DMS79 treated with DMSO at 0.1 percent for 48 hours (cell line): Measurements from ENCODE around the gene WFDC5.
"Not testable (repeated sequence)": the region's sequence is repeated elsewhere in the genome, so short reads cannot be mapped to it uniquely, and the experiment has no call there.

Source experiments
- DNase-seq: peaks from one replicate; lab custom pipeline; 2025; lab: John Stamatoyannopoulos, UW

Gene WFDC5

GRCh38 chr20:45087814-45088213 is 27.2 kb downstream of the WFDC5 start:
- no peak for DNase-seq

DNA sequence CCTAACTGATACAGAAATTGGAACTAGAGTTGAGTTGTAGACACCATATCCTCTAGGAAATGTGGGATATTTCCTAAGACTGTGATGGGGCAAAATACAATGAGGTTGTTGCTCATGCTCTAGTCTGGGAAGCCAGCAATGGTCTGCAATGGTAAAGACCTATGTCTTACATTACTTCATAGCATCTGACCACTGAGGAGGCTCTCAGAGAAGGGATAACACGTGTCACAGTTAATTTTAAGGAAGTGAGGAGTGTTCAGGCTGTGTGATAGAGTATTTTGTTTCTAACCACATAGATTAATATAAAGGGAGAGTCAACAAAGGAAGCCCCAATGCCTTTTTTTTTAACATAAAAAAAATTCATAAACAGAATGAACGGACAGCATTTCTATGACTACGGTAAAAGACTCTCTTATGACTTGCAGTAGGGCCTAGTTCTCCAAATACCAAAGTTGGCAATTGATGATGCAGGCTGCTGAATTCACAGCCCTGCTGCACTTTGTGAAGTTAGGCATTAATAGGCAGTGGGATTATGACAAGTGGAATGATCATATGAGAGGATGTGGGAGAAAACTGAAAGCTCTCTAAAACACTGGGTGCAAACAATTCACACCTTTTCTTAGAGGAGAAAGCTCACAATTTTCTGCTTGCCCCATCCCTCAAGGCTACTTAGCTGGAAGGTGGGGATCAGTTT is 27.7 kb downstream of the WFDC5 start:
- no peak for DNase-seq

DNA sequence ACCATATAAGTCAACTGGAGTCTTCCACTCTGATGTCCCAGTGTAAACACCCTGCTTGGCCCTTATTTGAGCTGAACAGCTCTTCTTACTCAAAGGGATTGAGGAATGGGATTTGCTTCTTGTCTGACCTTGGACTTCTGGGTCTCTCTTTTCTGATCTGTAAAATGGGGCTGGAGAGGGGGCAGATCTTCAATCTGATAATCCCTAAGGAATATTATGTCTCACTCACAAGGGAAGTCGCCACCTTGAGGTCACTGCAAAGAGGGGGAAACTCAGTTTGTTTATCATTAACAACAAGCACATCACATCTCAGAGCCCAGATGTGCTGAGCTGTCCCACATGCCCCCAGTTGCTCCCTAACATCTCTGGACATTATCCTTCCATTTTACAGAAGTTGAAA is 29.1 kb downstream of the WFDC5 start:
- no peak for DNase-seq

DNA sequence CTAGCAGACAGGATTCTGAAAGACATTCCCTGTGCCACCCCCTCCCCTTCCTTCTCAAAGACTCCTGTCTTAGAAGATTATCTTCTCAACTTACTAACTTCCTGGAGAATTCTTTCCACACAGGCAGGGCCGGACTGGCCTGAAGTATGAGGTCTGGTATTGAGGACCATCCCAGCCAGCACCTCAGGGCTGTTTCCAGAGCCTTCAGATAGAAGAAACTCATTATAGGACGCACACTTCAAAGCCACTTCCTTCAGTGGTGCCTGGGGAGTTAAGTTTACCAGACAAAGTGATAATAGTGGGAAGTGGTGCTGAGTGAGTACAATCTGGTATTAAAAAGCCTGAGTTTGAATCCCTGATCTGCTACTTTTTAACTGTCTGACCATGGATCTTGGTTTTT is 29.7 kb downstream of the WFDC5 start:
- DNase-seq, result no peak

GRCh38 chr20:45083127-45083526 is 31.8 kb downstream of the WFDC5 start:
- no peak for DNase-seq

DNA sequence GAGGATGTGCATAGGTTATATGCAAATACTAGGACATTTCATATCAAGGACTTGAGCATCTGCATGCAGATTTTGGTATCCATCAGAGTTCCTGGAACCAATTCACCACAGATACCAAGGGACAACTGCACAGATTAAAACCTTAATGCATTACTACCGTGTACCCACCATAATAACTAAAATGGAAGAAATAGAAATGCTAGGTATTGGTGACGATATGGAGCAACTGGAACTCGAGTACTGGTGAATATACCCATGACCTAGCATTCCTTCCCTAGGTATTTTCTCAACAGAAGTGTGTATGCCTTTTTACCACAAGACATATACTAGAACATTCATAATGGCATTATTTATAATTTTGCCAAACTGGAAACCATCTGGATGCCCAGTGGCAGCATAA is 32.5 kb downstream of the WFDC5 start:
- no peak for DNase-seq

DNA sequence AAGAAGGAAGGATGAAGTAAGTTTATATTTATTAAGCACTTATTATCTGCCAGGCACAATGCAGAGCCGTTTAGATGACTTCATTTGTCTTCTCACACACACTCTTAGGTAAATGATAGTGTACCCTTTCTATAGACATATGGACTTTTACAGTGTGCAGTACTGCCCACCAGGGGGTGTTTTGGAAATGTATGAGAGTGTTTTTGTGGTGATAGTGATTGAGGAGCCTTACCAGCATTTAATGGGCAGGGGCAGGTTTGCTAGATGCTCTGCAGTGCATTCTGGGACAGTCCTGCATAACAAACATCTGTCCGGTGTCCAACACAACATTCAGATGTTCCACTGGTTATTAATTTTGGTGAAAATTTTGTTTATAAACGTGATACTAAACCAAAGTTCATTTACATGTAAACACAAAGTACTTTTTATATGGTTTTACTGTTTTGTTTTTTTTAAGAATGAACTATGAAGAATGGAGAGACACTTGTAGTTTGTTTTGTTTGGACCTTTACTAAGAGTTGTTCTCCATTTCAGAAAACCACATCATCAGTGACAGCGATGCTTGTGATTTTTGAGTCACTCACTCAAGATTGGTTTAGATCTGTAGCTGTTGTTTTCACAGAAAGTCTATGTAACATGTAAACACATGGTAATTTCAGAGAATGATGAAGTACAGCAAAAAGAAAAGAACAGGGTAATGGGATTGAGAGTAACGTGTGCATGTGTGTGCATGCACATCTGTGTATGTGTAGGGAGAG is 33.9 kb downstream of the WFDC5 start:
- no peak for DNase-seq

DNA sequence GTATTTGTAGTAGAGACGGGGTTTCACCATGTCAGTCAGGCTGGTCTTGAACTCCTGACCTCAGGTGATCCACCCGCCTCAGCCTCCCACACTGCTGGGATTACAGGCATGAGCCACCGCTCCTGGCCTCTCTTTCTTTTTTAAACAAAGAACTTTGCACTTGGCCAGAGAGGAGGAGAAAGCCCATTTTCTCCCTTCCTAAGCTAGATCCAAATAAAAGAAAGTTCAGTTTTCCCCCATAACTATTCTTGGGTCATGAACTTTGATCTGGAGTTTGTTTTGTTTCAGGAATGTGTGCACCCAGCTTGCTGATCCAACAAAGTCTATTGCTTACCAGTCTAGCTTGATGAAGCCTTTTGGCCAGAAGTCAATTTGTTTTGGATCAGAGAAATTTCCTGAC is 37.4 kb downstream of the WFDC5 start:
- no peak for DNase-seq

DNA sequence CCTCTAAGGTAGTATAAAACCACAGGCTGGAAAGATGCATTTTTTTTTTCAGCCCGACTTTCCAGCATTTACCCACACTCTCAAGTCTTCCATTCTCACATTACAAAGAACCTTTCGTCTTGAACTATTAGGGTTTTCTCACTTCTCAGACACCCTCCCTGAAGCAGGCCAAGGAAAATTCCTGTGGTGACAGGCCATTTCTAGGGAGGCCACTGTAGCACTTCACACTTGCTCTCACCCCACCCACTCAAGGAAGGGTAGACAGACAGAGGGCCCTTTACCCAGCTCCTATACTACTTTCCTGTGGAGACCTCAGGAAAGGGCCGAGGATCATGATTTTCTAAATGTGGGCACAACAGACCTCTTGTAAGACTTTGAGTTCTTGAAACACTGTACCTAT is 41.8 kb downstream of the WFDC5 start:
- no peak for DNase-seq

- no peak for DNase-seq
These were observed 42.9 kb downstream of the WFDC5 start for GRCh38 chr20:45072066-45072465.

GRCh38 chr20:45070932-45071632 is 43.9 kb downstream of the WFDC5 start:
- no peak for DNase-seq

- no peak for DNase-seq
These were observed 45.7 kb downstream of the WFDC5 start for GRCh38 chr20:45069261-45069660.

- DNase-seq, result no peak
These were observed 47.4 kb downstream of the WFDC5 start for GRCh38 chr20:45067558-45067957.

- DNase-seq, result no peak
These were observed 47.9 kb downstream of the WFDC5 start for GRCh38 chr20:45067087-45067486.

DNA sequence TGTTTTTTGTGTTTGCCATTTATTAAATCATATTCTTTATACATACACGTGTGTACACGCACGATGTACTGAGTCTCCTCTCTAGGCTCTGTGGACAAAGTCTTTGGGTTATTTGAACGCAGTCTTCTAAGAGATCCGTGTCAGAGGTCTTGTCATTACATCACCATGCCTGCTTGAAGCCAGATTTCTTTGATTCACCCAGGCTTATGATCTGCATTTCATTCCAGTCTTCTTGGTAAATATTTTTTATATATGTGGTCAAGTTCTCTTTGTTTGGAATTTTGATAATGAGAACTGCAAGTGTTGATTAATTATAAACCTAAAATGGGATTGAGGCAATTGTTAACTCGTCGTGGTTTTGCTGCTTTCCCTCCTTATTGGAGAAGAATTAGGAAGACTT is 48.6 kb downstream of the WFDC5 start:
- no peak for DNase-seq

GRCh38 chr20:45064812-45065211 is 50.2 kb downstream of the WFDC5 start:
- no peak for DNase-seq

GRCh38 chr20:45063107-45063506 is 51.9 kb downstream of the WFDC5 start:
- not testable (repeated sequence) for DNase-seq

- DNase-seq, result no peak
These were observed 53.7 kb downstream of the WFDC5 start for GRCh38 chr20:45061244-45061643.

- DNase-seq, result no peak
These were observed 54.7 kb downstream of the WFDC5 start for GRCh38 chr20:45060294-45060693.
